RWPE2 (cell line): ENCODE measurements around the gene NSMCE1.

Experiments
- ATAC-seq: fragments of 200-7000 bp; cut with Tn5 transposase; 3 replicates; pipeline ENCODE4 v1.9.1; 2021; ENCODE audit warnings: low read depth
- DNase-seq: peaks from one replicate; pipeline ENCODE4 v3.0.0-alpha.2; 2020; ENCODE audit warnings: low spot score
- H3K27ac ChIP-seq: fragments of 450-650 bp; 2 replicates; pipeline ENCODE4 v1.5.1; 2017; ENCODE audit warnings: mild to moderate bottlenecking; ENCODE audit not compliant: poor library complexity, severe bottlenecking
- H3K27me3 ChIP-seq: fragments of 250-450 bp; sonication (Bioruptor Pico); 2 replicates; pipeline ENCODE4 v1.5.1; 2021; ENCODE audit warnings: mild to moderate bottlenecking, moderate library complexity; ENCODE audit not compliant: insufficient read depth, poor library complexity, severe bottlenecking
- H3K36me3 ChIP-seq: fragments of 250-450 bp; sonication (Bioruptor Pico); 2 replicates; pipeline ENCODE4 v1.5.1; 2020; ENCODE audit warnings: low read depth, mild to moderate bottlenecking, moderate library complexity
- H3K4me1 ChIP-seq: fragments of 250-450 bp; sonication (Bioruptor Pico); 2 replicates; pipeline ENCODE4 v1.5.1; 2021; ENCODE audit warnings: mild to moderate bottlenecking, moderate library complexity; ENCODE audit not compliant: insufficient read depth, poor library complexity, severe bottlenecking
- H3K4me3 ChIP-seq: fragments of 250-450 bp; sonication (Bioruptor Pico); 2 replicates; pipeline ENCODE4 v1.5.1; 2021; ENCODE audit warnings: mild to moderate bottlenecking, moderate library complexity; ENCODE audit not compliant: severe bottlenecking
- H3K9me3 ChIP-seq: fragments of 250-450 bp; sonication (Bioruptor Pico); 2 replicates; pipeline ENCODE4 v1.5.1; 2021; ENCODE audit warnings: mild to moderate bottlenecking, moderate library complexity; ENCODE audit not compliant: severe bottlenecking
- TF ChIP-seq, protein P1 (sequence below): fragments of 450-650 bp; IDR thresholded peaks from one replicate; pipeline ENCODE4 v1.5.1; 2017; ENCODE audit warnings: mild to moderate bottlenecking, moderate library complexity; ENCODE audit not compliant: poor library complexity, severe bottlenecking

Gene NSMCE1

GRCh38 chr16:27216297-27216885 lies 52.2 kb downstream of the NSMCE1 start:
- ATAC-seq (no peak), DNase-seq (no peak)
- Histone ChIP-seq H3K4me3 (no peak overlapping the region), H3K9me3 (no peaks in the 10 kb centered on the region), H3K27me3 (no peaks in the 10 kb centered on the region), H3K27ac (no peak overlapping the region), H3K36me3 (peaks cover 3% of the 10 kb centered on the region; the same call in 1 of the 2 replicates), H3K4me1 (no peaks in the 10 kb centered on the region)
- TF ChIP-seq, protein P1, sequence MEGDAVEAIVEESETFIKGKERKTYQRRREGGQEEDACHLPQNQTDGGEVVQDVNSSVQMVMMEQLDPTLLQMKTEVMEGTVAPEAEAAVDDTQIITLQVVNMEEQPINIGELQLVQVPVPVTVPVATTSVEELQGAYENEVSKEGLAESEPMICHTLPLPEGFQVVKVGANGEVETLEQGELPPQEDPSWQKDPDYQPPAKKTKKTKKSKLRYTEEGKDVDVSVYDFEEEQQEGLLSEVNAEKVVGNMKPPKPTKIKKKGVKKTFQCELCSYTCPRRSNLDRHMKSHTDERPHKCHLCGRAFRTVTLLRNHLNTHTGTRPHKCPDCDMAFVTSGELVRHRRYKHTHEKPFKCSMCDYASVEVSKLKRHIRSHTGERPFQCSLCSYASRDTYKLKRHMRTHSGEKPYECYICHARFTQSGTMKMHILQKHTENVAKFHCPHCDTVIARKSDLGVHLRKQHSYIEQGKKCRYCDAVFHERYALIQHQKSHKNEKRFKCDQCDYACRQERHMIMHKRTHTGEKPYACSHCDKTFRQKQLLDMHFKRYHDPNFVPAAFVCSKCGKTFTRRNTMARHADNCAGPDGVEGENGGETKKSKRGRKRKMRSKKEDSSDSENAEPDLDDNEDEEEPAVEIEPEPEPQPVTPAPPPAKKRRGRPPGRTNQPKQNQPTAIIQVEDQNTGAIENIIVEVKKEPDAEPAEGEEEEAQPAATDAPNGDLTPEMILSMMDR, result no peak

DNA sequence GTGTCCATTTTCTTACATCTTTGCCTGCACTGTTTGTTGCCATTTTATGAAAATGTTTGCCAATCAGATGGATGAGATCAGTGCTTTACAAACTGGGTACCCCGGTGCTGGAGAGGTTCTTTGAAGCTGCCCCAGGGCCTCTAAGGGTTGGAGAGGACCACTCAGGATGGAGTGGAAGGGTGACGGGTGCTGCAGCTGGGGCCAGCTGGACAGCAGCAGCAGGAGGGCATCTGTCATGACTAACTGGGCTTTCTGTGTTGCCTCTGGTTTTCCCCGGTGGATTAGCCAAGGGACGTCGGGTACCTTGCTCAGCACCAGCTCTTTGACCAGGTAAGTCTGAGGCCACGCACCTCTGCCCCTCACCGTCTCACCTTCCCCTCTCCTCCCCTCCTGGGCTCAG lies 52.9 kb downstream of the NSMCE1 start:
- ATAC-seq, result no peak
- DNase-seq, result no peak
- no peaks in the 10 kb centered on the region for H3K4me1 ChIP-seq
- TF ChIP-seq, protein P1, result no peak
- no peaks in the 10 kb centered on the region for H3K9me3 ChIP-seq
- no peak overlapping the region for H3K4me3 ChIP-seq
- peaks cover 3% of the 10 kb centered on the region; the same call in 1 of the 2 replicates for H3K36me3 ChIP-seq
- no peaks in the 10 kb centered on the region for H3K27me3 ChIP-seq
- no peak overlapping the region for H3K27ac ChIP-seq

GRCh38 chr16:27214084-27214961 lies 54.2 kb downstream of the NSMCE1 start:
- TF ChIP-seq, protein P1, result no peak
- ATAC-seq (no peak), DNase-seq (no peak)
- no peak overlapping the region for H3K27ac ChIP-seq
- H3K4me3 ChIP-seq, result no peak overlapping the region
- H3K36me3 ChIP-seq, result peaks cover 3% of the 10 kb centered on the region; the same call in 1 of the 2 replicates
- no peaks in the 10 kb centered on the region for H3K27me3 ChIP-seq
- H3K4me1 ChIP-seq, result no peaks in the 10 kb centered on the region
- no peaks in the 10 kb centered on the region for H3K9me3 ChIP-seq

DNA sequence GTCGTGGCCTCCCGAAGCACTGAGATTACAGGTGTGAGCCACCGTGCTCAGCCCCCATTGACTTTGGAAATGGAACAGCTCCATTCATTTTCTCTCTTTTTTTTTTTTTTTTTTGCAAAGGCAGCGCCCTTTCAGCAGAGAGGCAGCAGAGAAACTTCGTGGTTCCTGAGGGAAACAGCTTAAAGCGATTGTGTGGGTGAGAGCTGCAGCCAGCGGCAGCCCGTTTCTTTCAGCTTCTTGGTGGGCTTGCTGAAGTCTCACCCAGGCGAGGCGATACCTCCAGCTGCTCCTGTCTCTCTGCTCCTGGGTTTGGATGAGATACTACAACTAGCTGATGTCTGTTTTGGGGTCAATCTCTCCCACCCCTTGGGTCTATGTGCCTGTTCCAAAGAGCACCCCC lies 57.5 kb downstream of the NSMCE1 start:
- no peak for DNase-seq
- TF ChIP-seq, protein P1, result no peak
- Histone ChIP-seq H3K9me3 (no peaks in the 10 kb centered on the region), H3K27me3 (no peaks in the 10 kb centered on the region), H3K27ac (no peak overlapping the region), H3K36me3 (peaks cover 3% of the 10 kb centered on the region; the same call in 1 of the 2 replicates), H3K4me3 (no peak overlapping the region), H3K4me1 (no peaks in the 10 kb centered on the region)
- ATAC-seq, result no peak
